ENCODE data around the gene ZNF24. TPM values are rescaled to one million over a fixed set of nuclear protein-coding genes. Genes with fewer than 3 reads are reported as not detected.

ZNF24 gene
- total and polyA plus RNA-seq, 9 donors, result 23.4 to 36.5 (median 31.5) TPM

DNA sequence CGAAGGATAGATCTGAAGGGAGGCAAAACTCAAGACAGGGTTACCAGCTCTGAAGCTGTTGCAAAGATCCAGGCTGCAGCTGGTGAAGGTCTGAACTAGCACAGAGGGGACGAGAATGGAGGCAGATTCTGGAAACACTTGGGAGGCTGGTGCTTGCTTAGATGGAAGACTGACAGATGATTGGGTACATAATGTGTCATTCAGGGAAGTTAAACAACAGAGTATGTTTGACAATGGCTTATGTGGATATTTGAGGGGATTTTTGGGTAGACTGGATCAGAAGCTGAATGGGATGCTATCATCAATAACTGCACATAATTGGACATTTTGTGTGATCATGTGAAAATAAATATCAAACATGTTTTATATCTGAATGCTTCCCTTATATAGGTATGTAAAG lies 35.2 kb upstream of the ZNF24 start:
- WGBS (ENCODE audit: insufficient coverage), result 71% methylated on average over 2 of the region's 2 CpGs
- no peak for DNase-seq
- Histone ChIP-seq H3K27ac (ENCODE audit: low read length) (no peak overlapping the region), H3K4me3 (ENCODE audit: low read length) (no peak overlapping the region), H3K27me3 (ENCODE audit: control insufficient read depth, insufficient read depth, low read length) (peaks cover 8% of the 10 kb centered on the region), H3K36me3 (ENCODE audit: control insufficient read depth, insufficient read depth, low read length) (no peaks in the 10 kb centered on the region), H3K9me3 (replicated peaks; ENCODE audit: control insufficient read depth, low read depth, low read length) (peaks cover 4% of the 10 kb centered on the region), H3K4me1 (ENCODE audit: control insufficient read depth, insufficient read depth, low read length) (peaks cover 4% of the 10 kb centered on the region)

DNA sequence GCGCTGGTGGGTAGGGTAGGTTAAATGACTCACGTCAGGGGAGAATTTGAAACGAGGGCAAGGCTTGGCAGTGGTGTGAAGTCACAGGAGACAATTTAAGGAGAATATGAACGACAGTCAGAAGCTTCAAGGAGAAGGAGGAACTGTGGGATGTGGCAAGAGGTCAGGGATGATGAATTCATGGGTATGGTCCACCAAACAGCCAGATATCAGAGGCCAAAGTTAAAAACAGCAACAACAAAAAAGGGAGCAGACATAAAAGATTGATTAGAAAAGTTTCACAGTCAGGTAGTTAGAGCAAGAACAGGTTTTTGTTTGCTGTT lies 34.3 kb upstream of the ZNF24 start:
- peaks cover 4% of the 10 kb centered on the region for H3K9me3 ChIP-seq (replicated peaks; ENCODE audit: control insufficient read depth, low read depth, low read length)
- peaks cover 6% of the 10 kb centered on the region for H3K27me3 ChIP-seq (ENCODE audit: control insufficient read depth, insufficient read depth, low read length)
- no peak overlapping the region for H3K27ac ChIP-seq (ENCODE audit: low read length)
- H3K4me3 ChIP-seq (ENCODE audit: low read length), result no peak overlapping the region
- WGBS (ENCODE audit: insufficient coverage), result 34% methylated on average over 4 of the region's 4 CpGs
- H3K36me3 ChIP-seq (ENCODE audit: control insufficient read depth, insufficient read depth, low read length), result no peaks in the 10 kb centered on the region
- H3K4me1 ChIP-seq (ENCODE audit: control insufficient read depth, insufficient read depth, low read length), result peaks cover 4% of the 10 kb centered on the region
- DNase-seq, result no peak

DNA sequence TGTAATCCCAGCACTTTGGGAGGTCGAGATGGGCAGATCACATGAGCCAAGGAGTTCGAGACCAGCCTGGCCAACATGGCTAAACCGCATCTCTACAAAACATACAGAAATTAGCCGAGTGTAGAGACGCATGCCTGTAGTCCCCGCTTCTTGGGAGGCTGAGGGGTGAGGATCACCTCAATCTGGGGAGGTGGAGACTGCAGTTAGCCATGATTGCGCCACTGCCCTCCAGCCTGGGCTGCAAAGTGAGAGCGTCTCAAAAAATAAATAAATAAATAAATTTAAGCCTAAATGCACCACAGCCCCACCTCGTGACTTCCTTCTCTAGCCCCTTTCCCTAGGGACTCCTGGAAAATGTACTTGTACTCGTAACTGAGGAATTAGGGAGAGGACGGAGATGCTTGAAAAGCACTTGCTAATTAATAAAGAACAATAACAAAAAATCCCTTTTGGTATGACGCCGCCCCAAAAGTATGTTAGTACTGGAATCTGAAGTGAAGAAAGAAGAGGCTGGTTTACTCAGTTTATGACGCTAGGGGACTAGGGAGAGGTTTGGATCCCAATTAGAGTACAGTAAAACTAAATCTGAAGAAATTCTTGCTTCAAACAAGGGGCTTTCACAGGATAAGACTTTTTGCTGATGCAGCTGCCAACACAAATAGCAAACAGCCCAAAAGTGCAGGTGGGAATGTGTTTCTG lies 33.8 kb upstream of the ZNF24 start:
- no peaks in the 10 kb centered on the region for H3K36me3 ChIP-seq (ENCODE audit: control insufficient read depth, insufficient read depth, low read length)
- peaks cover 4% of the 10 kb centered on the region for H3K9me3 ChIP-seq (replicated peaks; ENCODE audit: control insufficient read depth, low read depth, low read length)
- no peak overlapping the region for H3K27ac ChIP-seq (ENCODE audit: low read length)
- no peak overlapping the region for H3K4me3 ChIP-seq (ENCODE audit: low read length)
- H3K4me1 ChIP-seq (ENCODE audit: control insufficient read depth, insufficient read depth, low read length), result peaks cover 4% of the 10 kb centered on the region
- peak; percentile 17 for DNase-seq
- 82% methylated on average over 2 of the region's 14 CpGs for WGBS (ENCODE audit: insufficient coverage)
- peaks cover 5% of the 10 kb centered on the region for H3K27me3 ChIP-seq (ENCODE audit: control insufficient read depth, insufficient read depth, low read length)

DNA sequence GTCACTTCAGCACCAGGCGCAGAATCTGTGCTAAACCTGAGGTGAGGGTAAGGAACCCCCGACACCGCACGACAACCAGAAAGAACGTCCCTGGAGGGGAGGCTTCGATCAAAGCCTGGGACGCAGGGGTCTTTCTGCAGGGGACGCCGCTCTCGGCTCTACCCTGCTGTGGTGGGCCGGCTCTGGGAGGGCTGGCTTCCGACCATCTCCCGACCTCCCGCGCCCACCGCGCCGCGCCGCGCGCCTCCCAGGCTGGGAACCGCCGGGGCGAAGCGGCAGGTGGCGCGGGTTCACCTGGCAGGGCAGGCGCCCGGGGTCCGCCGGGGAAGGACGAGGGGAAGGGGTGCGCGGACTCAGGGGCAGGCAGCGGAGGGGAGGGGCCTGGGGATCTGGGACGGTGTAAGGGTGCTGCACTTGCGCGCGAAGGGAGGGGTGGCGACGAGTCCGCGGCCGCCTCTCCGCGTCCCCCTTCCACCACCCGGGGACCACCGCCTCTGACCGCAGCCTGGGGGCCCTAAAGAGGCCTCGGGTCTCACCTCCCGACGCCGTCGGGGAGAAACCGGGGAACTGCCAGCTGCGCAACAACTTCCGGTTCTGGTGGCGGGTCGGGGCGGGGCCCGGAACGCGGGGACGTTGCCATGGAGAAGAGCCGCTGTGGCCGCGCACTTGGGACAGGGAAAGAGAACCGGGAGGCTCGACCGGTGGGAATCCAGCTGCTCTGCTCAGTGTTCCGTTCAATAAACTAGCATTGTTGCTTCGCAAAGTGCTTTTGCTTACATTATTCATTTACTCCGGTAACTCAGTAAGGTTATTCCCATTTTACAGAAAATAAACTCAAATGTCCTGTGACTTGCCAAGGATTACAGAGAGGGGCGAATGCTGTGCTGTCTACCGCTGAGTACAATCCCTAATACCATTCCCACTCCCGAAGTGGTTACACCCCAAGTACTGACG lies 32.8 kb upstream of the ZNF24 start, which contains the start of gene ZNF396:
ZNF396 (minus strand) TSS at position 596 of the 954 bp plus-strand sequence. CDS start 3,045 bp downstream, outside the sequence.
- Histone ChIP-seq H3K36me3 (ENCODE audit: control insufficient read depth, insufficient read depth, low read length) (no peaks in the 10 kb centered on the region), H3K9me3 (replicated peaks; ENCODE audit: control insufficient read depth, low read depth, low read length) (no peaks in the 10 kb centered on the region), H3K27me3 (ENCODE audit: control insufficient read depth, insufficient read depth, low read length) (peaks cover 5% of the 10 kb centered on the region), H3K4me3 (ENCODE audit: low read length) (peak within 1 kb of the TSS; percentile 62), H3K27ac (ENCODE audit: low read length) (no peak within 1 kb of the TSS), H3K4me1 (ENCODE audit: control insufficient read depth, insufficient read depth, low read length) (peaks cover 4% of the 10 kb centered on the region)
- under 1% methylated on average over 60 of the region's 78 CpGs for whole genome bisulfite sequencing (ENCODE audit: insufficient coverage)
- DNase-seq, result peak; percentile 85

DNA sequence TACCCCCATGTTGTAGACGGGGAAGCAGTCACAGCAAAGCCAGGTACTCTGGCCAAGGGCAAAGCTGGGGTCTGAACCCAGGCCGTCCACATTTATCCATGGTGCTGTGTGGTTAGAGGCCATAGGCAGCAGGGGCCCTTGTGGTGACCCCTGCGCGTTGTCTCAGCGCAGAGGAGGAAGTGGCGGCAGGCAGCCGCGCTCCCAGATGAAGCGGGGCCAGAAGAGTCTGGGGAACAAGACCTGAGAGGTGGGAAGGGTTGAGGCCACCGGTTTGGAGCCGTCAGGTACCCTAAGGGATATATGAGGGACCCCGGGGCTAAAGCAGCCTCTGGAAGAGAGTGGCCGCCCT lies 32.1 kb upstream of the ZNF24 start:
- 7% methylated on average over 12 of the region's 13 CpGs for WGBS (ENCODE audit: insufficient coverage)
- Histone ChIP-seq H3K4me1 (ENCODE audit: control insufficient read depth, insufficient read depth, low read length) (peaks cover 4% of the 10 kb centered on the region), H3K4me3 (ENCODE audit: low read length) (peak overlapping the region; percentile 62), H3K36me3 (ENCODE audit: control insufficient read depth, insufficient read depth, low read length) (no peaks in the 10 kb centered on the region), H3K9me3 (replicated peaks; ENCODE audit: control insufficient read depth, low read depth, low read length) (no peaks in the 10 kb centered on the region), H3K27ac (ENCODE audit: low read length) (no peak overlapping the region), H3K27me3 (ENCODE audit: control insufficient read depth, insufficient read depth, low read length) (peaks cover 5% of the 10 kb centered on the region)
- peak; percentile 20 for DNase-seq

DNA sequence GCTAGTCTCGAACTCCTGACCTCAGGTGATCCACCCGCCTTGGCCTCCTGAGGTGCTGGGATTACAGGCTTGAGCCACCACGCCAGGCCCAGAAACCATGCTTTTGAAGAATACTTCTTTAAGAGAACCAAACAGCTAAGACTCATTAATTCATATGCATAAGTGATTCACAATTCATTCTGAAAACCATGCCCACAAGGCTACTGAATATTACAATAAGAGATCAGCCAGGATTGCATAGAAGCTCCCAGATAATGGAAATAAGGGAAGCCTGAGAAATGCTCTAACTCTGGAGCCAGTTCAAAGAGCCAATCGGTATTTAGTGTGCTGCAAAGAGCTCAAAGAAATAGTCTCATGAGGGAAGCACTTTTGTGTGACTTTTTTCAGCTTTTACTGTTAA lies 30.5 kb upstream of the ZNF24 start:
- DNase-seq, result no peak
- Histone ChIP-seq H3K4me3 (ENCODE audit: low read length) (no peak overlapping the region), H3K27me3 (ENCODE audit: control insufficient read depth, insufficient read depth, low read length) (peaks cover 5% of the 10 kb centered on the region), H3K9me3 (replicated peaks; ENCODE audit: control insufficient read depth, low read depth, low read length) (no peaks in the 10 kb centered on the region), H3K27ac (ENCODE audit: low read length) (no peak overlapping the region), H3K36me3 (ENCODE audit: control insufficient read depth, insufficient read depth, low read length) (no peaks in the 10 kb centered on the region), H3K4me1 (ENCODE audit: control insufficient read depth, insufficient read depth, low read length) (peaks cover 4% of the 10 kb centered on the region)
- 67% methylated on average over 1 of the region's 4 CpGs for WGBS (ENCODE audit: insufficient coverage)

DNA sequence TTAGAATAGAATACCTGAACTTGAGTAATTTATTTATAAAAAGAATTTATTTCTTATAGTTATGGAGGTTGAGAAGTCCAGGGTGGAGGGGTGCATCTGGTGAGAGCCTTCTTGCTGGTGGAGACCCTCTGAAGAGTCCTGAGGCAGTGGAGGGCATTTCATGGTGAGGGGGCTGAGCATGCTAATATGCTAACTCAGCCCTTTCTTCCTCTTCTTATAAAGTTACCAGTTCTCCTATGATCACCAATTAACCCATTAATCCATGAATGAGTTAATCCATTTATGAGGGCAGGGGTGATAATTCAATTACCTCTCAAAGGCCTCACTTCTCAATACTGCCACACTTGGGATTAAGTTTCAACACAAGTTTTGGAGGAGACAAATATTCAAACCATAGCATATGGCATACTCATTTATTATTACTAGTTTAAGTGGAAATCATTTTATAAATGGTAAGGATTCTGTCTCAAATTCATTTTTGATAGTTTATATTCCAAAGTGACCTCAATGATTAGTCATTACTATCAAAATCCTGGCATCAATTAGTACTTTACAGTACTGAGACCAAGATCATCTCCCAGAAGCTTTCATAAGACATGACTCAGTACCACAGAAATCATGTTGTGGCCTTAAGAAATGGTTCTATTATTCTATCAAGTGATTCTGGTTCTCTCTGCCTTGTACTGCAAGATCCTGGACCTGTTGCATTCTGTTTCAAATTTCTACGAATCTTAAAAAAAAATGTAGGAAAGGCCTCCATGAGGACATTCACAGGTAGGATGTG lies 27.4 kb upstream of the ZNF24 start:
- DNase-seq, result no peak
- Histone ChIP-seq H3K9me3 (replicated peaks; ENCODE audit: control insufficient read depth, low read depth, low read length) (no peaks in the 10 kb centered on the region), H3K4me3 (ENCODE audit: low read length) (no peak overlapping the region), H3K27me3 (ENCODE audit: control insufficient read depth, insufficient read depth, low read length) (no peaks in the 10 kb centered on the region), H3K36me3 (ENCODE audit: control insufficient read depth, insufficient read depth, low read length) (no peaks in the 10 kb centered on the region), H3K27ac (ENCODE audit: low read length) (no peak overlapping the region), H3K4me1 (ENCODE audit: control insufficient read depth, insufficient read depth, low read length) (peaks cover 4% of the 10 kb centered on the region)
- 100% methylated on average over 1 of the region's 1 CpG for WGBS (ENCODE audit: insufficient coverage)

DNA sequence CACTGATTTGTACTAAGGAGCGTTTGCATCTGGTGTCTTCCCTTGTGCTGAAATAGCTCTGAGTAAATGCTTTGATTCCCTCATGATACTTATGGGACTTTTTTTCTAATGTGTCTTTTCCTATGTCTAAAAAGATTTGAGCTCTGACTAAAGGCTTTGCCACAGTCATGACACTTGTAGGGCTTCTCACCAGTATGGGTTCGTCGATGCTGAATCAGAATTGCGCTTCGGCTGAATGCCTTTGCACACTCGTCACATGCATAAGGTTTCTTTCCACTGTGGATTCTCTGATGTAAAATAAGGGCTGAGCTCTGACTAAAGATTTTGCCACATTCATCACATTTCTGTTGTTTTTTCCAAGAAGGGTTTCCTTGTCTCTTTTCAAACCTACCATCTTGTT lies 24.9 kb upstream of the ZNF24 start:
- H3K27ac ChIP-seq (ENCODE audit: low read length), result no peak overlapping the region
- no peak for DNase-seq
- no peaks in the 10 kb centered on the region for H3K27me3 ChIP-seq (ENCODE audit: control insufficient read depth, insufficient read depth, low read length)
- H3K9me3 ChIP-seq (replicated peaks; ENCODE audit: control insufficient read depth, low read depth, low read length), result no peaks in the 10 kb centered on the region
- WGBS (ENCODE audit: insufficient coverage), result 92% methylated on average over 2 of the region's 6 CpGs
- no peak overlapping the region for H3K4me3 ChIP-seq (ENCODE audit: low read length)
- H3K36me3 ChIP-seq (ENCODE audit: control insufficient read depth, insufficient read depth, low read length), result no peaks in the 10 kb centered on the region
- no peaks in the 10 kb centered on the region for H3K4me1 ChIP-seq (ENCODE audit: control insufficient read depth, insufficient read depth, low read length)

DNA sequence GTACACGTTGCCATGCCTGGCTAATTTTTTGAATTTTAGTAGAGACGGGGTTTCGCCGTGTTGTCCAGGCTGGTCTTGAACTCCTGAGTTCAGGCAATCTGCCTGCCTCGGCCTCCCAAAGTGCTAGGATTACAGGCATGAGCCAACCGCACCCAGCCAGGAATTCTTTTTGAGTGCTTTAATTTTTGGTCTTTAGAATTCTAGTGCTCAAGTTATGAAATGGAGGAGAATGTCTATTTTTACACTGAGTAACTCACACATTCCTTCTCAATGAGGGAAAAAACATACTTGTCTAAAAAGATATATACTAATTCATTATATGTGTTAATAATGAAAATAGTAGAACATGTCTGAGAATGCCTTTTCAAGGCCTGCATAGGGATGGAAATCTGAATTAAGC lies 24.4 kb upstream of the ZNF24 start:
- 98% methylated on average over 4 of the region's 6 CpGs for WGBS (ENCODE audit: insufficient coverage)
- Histone ChIP-seq H3K4me1 (ENCODE audit: control insufficient read depth, insufficient read depth, low read length) (no peaks in the 10 kb centered on the region), H3K4me3 (ENCODE audit: low read length) (no peak overlapping the region), H3K27me3 (ENCODE audit: control insufficient read depth, insufficient read depth, low read length) (no peaks in the 10 kb centered on the region), H3K36me3 (ENCODE audit: control insufficient read depth, insufficient read depth, low read length) (no peaks in the 10 kb centered on the region), H3K27ac (ENCODE audit: low read length) (no peak overlapping the region), H3K9me3 (replicated peaks; ENCODE audit: control insufficient read depth, low read depth, low read length) (no peaks in the 10 kb centered on the region)
- no peak for DNase-seq

DNA sequence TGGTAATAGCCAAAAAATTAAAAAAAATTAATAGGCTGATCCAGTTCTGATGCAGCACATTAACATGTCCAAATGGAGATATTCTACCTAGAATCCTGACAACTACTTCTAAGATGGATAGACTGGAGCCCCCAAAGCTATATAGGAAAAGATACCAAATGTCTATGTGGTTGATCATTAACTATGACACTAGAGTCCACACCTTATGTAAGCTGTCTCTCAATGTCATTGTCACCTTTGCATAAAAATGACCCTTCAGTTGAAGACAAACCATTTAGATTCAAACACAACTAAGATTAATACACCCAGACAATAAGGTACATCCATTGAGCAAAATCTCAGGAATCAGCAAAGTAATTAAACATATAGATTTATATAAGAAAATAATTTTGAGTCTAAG lies 18.3 kb upstream of the ZNF24 start:
- no peaks in the 10 kb centered on the region for H3K4me1 ChIP-seq (ENCODE audit: control insufficient read depth, insufficient read depth, low read length)

More for the DNA sequence above, 18.3 kb upstream of the ZNF24 start:
- H3K36me3 ChIP-seq (ENCODE audit: control insufficient read depth, insufficient read depth, low read length), result no peaks in the 10 kb centered on the region
- no peak for DNase-seq
- H3K27me3 ChIP-seq (ENCODE audit: control insufficient read depth, insufficient read depth, low read length), result no peaks in the 10 kb centered on the region
- H3K27ac ChIP-seq (ENCODE audit: low read length), result no peak overlapping the region
- H3K4me3 ChIP-seq (ENCODE audit: low read length), result no peak overlapping the region
- no peaks in the 10 kb centered on the region for H3K9me3 ChIP-seq (replicated peaks; ENCODE audit: control insufficient read depth, low read depth, low read length)
